ENCODE measurements around the gene KMO. TPM values are rescaled to one million over a fixed set of nuclear protein-coding genes. Genes with fewer than 3 reads are reported as not detected.

Gene KMO
- total RNA-seq, 1 donor, result not detected

DNA sequence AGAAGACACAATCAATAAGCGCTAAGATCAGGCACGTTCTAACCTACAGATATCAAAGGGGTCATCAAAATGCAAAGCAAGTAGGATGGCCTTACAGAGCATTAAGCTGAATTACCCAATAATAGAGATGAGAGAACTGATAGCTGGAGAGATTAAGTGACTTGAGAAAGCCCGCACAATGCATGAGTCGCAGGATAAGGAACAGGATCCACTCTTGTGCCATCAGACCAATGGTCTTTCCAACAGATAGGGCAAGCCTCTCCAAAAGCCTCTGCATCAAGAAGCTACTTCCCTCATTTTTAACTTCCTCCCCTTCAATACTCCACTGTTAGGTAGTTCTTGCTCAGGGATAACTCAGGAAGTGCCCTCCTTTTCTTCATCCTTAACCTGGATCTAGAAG, 105.4 kb downstream of the KMO start:
- H3K4me3 ChIP-seq (ENCODE audit: low read depth, low read length), result no peak overlapping the region
- TF ChIP-seq, protein P1, sequence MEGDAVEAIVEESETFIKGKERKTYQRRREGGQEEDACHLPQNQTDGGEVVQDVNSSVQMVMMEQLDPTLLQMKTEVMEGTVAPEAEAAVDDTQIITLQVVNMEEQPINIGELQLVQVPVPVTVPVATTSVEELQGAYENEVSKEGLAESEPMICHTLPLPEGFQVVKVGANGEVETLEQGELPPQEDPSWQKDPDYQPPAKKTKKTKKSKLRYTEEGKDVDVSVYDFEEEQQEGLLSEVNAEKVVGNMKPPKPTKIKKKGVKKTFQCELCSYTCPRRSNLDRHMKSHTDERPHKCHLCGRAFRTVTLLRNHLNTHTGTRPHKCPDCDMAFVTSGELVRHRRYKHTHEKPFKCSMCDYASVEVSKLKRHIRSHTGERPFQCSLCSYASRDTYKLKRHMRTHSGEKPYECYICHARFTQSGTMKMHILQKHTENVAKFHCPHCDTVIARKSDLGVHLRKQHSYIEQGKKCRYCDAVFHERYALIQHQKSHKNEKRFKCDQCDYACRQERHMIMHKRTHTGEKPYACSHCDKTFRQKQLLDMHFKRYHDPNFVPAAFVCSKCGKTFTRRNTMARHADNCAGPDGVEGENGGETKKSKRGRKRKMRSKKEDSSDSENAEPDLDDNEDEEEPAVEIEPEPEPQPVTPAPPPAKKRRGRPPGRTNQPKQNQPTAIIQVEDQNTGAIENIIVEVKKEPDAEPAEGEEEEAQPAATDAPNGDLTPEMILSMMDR (IDR thresholded peaks at IDR 0.05; ENCODE audit: insufficient read depth, low read length), result no peak
- no peak for DNase-seq (ENCODE audit: low read depth)

DNA sequence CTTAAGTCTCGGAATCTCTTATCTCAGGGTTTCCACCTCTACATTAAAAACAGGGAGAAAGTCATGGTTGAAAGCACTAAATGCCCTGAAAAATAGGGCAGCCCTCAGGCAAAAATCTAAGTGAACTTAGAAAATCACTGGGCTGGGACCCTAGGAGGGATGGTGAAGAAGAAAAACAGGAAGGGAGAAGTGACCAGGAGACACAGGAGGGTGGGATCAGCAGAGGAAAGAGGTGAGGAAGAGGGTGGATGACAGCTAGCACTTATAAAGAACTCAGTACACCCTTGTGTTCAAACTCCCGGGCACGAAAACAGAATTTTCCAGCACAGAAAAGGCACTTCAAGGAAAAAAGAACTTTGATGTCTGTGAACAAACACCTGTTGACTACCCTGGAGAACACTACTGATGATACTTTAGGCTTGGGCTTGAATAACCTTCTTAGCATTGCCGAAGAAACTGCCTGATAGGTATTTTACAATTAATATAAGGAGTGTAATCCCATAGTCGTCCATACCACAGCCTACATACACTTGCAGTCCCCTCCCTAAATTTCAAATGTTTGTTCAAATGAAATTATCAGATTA, 106.0 kb downstream of the KMO start:
- no peak overlapping the region for H3K4me3 ChIP-seq (ENCODE audit: low read depth, low read length)
- TF ChIP-seq, protein P1 (IDR thresholded peaks at IDR 0.05; ENCODE audit: insufficient read depth, low read length), result no peak
- no peak for DNase-seq (ENCODE audit: low read depth)

DNA sequence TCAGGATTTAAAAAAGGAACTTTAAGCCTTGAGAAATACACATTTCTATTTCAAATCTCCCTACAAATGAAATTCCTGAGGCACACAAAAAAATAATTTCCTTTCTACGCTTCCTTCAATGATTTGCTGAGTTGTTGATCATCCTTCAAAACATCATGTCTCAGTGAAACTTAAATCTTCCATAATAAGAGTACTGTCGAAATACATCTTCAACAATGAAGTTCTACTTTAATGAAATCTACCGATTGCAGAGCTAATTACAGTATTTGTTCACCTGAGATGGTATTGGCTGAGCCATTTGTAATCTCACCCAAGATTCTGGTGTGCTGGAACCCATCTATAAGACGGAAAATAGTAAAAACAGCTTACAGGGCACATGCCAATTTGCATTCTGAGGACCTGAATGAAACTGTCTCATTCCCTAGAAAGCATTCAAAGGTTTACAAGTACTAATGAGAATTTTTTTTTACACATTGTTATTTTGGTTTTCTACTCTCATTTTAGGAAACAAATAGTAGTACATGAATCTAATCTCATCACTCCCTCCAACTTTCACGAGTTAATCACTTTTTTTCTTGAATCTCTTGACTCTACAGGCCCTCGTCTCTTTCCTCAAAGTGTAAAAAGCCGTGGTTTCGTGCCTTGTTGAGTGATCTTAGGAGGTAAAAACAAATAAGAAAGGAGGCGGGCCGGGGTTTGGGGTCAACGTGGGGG, 106.9 kb downstream of the KMO start:
- DNase-seq (ENCODE audit: low read depth), result peak; percentile 14
- H3K4me3 ChIP-seq (ENCODE audit: low read depth, low read length), result peak overlapping the region; percentile 98
- TF ChIP-seq, protein P1 (IDR thresholded peaks at IDR 0.05; ENCODE audit: insufficient read depth, low read length), result no peak

DNA sequence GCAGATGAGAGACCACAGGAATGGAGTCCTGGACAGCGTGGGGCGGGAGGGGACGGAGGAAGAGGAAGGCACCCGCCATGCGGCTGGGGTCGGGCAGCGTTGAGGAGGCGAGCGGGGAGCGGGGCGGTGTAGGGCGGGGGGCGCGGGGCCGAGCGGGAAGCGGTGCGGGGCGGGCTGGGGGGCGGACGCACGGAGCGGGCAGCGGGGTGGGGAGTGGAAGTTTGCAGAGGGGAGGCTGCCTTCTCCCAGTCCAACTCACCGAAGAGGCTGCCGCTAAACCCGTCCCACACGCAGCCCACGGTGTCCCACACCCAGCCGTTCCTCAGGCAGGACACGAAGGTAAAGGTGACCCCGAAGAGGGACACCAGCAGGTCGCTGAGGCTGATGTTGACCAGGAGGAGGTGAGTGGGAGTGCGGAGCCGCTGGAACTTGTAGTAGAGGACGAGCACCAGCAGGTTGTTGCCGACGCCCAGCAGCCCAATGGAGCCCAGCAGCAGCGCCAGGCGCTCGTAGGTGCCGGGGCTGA, 107.5 kb downstream of the KMO start:
- DNase-seq (ENCODE audit: low read depth), result peak; percentile 14
- peak overlapping the region; percentile 98 for H3K4me3 ChIP-seq (ENCODE audit: low read depth, low read length)
- TF ChIP-seq, protein P1 (IDR thresholded peaks at IDR 0.05; ENCODE audit: insufficient read depth, low read length), result peak; percentile 18

DNA sequence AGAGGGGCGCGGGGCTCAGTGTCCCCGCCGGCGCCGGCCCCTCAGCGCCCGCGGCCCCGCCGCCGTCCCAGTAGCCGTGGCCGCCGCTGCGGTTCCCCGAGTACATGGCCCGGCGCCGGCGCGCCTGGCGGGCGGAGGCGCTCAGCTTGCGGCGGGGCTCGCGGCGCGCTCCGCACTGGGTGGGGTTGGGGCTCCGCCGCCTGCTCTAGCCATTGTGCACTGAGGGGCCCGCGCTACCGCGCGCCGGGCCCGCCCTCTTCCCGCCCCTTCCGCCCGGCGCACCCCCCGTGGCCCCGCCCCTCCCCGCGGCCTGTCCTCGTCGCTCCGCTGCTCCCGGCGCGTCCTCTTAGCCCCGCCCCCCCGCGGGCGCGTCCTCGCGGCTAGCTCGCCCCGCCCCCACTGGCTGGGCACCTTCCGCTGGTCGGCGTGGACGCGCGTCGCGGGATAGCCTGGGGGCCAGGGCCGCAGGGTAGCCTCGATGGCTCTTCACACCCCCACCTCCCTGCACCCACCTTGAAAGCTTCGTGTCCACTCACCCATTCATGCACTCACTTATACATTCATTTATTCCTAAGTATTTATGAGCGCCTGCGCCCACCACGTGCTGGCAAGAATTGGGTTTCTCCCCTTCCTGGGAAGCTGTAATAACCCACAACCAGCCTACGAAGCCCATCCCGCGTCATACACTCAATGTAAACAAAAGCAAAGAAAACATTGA, 108.1 kb downstream of the KMO start, which contains the start of the genes CHML and OPN3:
Gene CHML, minus strand, starts transcription at position 221 of the 718 bp plus-strand sequence. CDS start 4,603 bp downstream, outside the sequence.
Gene OPN3, minus strand, starts transcription at position 221 of the 718 bp plus-strand sequence. Its CDS starts 115 bp downstream, at position 106.
- peak; percentile 74 for DNase-seq (ENCODE audit: low read depth)
- H3K4me3 ChIP-seq (ENCODE audit: low read depth, low read length), result peak within 1 kb of the TSS; percentile 98
- TF ChIP-seq, protein P1 (IDR thresholded peaks at IDR 0.05; ENCODE audit: insufficient read depth, low read length), result no peak

DNA sequence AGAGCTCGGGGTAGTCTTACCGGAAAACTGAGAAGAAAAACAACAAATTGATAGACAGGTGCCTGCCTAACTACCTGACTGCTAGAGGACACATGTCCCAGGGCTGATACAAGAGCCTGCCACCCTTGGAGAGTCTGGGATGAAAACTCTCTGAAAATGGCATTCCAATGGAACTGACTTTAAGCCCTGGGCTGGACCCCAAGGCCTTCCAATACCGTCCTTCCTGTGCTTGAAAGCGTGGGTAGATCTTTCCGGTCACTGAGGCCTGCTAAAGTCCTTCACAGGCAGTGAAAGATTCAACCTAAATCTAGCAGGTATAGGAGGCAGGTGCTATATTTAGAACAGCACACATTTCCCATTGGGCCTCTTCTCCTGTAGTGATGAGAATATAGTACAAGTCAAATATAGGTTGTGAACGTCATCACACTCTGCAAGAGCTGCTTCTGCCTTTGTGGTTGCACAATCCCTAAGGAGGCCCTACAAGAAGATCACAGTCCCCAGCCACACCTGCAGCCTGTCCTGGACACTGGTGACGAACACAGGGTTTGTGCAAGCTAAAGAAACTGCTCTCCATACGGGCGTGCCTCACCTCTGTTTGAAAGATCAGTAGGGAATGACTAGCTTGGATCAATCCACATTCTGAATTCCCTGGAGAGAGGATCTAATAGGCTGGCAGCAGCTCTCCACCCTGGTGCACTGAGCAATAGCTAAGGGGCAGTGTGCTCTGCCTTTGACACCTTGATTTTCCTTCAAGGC, 108.9 kb downstream of the KMO start:
- no peak for DNase-seq (ENCODE audit: low read depth)
- TF ChIP-seq, protein P1 (IDR thresholded peaks at IDR 0.05; ENCODE audit: insufficient read depth, low read length), result no peak
- H3K4me3 ChIP-seq (ENCODE audit: low read depth, low read length), result no peak overlapping the region

Measured in fibroblast of the aortic adventitia (primary cell).